Measurements from ENCODE around the gene DMWD.

DNA sequence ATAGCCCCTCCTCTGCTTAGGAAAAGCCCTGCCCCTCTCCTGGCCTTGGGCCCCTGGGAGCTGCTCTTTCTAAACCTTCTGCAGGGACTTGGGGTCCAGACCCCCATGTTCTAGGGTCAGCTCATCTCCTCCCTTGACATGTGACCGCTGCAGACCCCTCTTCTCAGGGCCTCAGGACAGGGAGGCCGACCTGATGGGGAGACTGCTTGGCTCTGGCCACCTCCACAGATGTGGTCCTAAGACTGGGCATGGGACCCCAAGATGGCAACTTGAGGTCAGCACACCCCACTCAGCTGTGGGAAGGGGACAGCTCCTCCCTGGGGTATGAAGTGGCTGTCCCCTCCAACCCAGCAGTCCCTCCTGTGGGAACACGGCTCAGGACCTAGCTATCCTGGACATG lies 19.7 kb downstream of the DMWD start:
- TF ChIP-seq POLR2AphosphoS5 (IDR thresholded peaks at IDR 0.05) (no peak), POLR2A (IDR thresholded peaks at IDR 0.05) (no peak)
